ENCODE measurements around the gene MRPS22. TPM values are rescaled to one million over a fixed set of nuclear protein-coding genes. Genes with fewer than 3 reads are reported as not detected.

The MRPS22 gene
- total and polyA plus RNA-seq, 9 of the 15 experiments (the other 6 are each of a cell fraction or from before 2014, with no cell fraction given): 148 to 397 (median 229) TPM

DNA sequence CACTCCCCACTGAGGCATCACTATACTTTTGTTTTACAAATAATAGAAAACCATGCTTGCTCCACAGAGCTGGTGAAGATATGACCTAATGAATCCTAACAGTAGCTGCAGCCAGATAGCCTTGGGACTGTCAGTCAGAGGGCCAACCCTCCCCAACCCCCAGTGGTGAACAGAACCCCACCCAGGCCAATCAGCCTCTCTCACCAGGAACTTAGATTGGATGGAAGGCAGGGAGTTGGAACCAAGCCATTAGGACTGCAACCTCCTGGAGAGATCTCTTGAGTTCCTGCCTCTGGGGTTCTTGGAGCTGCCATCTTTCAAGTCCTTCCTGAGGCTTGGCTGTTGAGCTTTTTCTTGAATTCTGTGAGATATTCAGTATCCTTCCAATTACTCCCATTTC lies 3.0 kb upstream of the MRPS22 start (continued):
- TF ChIP-seq, protein P1, sequence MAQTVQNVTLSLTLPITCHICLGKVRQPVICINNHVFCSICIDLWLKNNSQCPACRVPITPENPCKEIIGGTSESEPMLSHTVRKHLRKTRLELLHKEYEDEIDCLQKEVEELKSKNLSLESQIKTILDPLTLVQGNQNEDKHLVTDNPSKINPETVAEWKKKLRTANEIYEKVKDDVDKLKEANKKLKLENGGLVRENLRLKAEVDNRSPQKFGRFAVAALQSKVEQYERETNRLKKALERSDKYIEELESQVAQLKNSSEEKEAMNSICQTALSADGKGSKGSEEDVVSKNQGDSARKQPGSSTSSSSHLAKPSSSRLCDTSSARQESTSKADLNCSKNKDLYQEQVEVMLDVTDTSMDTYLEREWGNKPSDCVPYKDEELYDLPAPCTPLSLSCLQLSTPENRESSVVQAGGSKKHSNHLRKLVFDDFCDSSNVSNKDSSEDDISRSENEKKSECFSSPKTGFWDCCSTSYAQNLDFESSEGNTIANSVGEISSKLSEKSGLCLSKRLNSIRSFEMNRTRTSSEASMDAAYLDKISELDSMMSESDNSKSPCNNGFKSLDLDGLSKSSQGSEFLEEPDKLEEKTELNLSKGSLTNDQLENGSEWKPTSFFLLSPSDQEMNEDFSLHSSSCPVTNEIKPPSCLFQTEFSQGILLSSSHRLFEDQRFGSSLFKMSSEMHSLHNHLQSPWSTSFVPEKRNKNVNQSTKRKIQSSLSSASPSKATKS (CRISPR knock-in tag; IDR thresholded peaks at IDR 0.05): no peak
- TF ChIP-seq ZNF76 (CRISPR knock-in tag; IDR thresholded peaks at IDR 0.05; ENCODE audit: borderline replicate concordance) (no peak), FIP1L1 (IDR thresholded peaks at IDR 0.05; ENCODE audit: low read depth, low read length, poor library complexity, severe bottlenecking) (no peak), ZNF668 (CRISPR knock-in tag; IDR thresholded peaks at IDR 0.05) (no peak), ZNF217 (CRISPR knock-in tag; IDR thresholded peaks at IDR 0.05) (no peak), HNRNPH1 (optimal IDR thresholded peaks at IDR 0.05; ENCODE audit: low read depth, low read length) (no peak), ETV1 (tag; conservative IDR thresholded peaks at IDR 0.05; ENCODE audit: low read depth) (no peak), TEAD2 (tag; IDR thresholded peaks at IDR 0.05) (no peak), NR2F6 (CRISPR knock-in tag; IDR thresholded peaks at IDR 0.05) (no peak)
- TF ChIP-seq, protein P2, sequence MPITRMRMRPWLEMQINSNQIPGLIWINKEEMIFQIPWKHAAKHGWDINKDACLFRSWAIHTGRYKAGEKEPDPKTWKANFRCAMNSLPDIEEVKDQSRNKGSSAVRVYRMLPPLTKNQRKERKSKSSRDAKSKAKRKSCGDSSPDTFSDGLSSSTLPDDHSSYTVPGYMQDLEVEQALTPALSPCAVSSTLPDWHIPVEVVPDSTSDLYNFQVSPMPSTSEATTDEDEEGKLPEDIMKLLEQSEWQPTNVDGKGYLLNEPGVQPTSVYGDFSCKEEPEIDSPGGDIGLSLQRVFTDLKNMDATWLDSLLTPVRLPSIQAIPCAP (CRISPR knock-in tag; IDR thresholded peaks at IDR 0.05; ENCODE audit: borderline replicate concordance): no peak
- TF ChIP-seq, protein P3, sequence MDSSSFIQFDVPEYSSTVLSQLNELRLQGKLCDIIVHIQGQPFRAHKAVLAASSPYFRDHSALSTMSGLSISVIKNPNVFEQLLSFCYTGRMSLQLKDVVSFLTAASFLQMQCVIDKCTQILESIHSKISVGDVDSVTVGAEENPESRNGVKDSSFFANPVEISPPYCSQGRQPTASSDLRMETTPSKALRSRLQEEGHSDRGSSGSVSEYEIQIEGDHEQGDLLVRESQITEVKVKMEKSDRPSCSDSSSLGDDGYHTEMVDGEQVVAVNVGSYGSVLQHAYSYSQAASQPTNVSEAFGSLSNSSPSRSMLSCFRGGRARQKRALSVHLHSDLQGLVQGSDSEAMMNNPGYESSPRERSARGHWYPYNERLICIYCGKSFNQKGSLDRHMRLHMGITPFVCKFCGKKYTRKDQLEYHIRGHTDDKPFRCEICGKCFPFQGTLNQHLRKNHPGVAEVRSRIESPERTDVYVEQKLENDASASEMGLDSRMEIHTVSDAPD (CRISPR knock-in tag; IDR thresholded peaks at IDR 0.05): no peak
- TF ChIP-seq, protein P4, sequence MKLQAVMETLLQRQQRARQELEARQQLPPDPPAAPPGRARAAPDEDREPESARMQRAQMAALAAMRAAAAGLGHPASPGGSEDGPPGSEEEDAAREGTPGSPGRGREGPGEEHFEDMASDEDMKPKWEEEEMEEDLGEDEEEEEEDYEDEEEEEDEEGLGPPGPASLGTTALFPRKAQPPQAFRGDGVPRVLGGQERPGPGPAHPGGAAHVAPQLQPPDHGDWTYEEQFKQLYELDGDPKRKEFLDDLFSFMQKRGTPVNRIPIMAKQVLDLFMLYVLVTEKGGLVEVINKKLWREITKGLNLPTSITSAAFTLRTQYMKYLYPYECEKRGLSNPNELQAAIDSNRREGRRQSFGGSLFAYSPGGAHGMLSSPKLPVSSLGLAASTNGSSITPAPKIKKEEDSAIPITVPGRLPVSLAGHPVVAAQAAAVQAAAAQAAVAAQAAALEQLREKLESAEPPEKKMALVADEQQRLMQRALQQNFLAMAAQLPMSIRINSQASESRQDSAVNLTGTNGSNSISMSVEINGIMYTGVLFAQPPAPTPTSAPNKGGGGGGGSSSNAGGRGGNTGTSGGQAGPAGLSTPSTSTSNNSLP (IDR thresholded peaks at IDR 0.05; ENCODE audit: borderline replicate concordance, low read depth, low read length): 0 out of 2 replicates have a peak, but pooled peaks have one; percentile 24
- TF ChIP-seq, protein P5, sequence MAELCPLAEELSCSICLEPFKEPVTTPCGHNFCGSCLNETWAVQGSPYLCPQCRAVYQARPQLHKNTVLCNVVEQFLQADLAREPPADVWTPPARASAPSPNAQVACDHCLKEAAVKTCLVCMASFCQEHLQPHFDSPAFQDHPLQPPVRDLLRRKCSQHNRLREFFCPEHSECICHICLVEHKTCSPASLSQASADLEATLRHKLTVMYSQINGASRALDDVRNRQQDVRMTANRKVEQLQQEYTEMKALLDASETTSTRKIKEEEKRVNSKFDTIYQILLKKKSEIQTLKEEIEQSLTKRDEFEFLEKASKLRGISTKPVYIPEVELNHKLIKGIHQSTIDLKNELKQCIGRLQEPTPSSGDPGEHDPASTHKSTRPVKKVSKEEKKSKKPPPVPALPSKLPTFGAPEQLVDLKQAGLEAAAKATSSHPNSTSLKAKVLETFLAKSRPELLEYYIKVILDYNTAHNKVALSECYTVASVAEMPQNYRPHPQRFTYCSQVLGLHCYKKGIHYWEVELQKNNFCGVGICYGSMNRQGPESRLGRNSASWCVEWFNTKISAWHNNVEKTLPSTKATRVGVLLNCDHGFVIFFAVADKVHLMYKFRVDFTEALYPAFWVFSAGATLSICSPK (IDR thresholded peaks at IDR 0.05; ENCODE audit: borderline replicate concordance): no peak
- TF ChIP-seq, protein P6, sequence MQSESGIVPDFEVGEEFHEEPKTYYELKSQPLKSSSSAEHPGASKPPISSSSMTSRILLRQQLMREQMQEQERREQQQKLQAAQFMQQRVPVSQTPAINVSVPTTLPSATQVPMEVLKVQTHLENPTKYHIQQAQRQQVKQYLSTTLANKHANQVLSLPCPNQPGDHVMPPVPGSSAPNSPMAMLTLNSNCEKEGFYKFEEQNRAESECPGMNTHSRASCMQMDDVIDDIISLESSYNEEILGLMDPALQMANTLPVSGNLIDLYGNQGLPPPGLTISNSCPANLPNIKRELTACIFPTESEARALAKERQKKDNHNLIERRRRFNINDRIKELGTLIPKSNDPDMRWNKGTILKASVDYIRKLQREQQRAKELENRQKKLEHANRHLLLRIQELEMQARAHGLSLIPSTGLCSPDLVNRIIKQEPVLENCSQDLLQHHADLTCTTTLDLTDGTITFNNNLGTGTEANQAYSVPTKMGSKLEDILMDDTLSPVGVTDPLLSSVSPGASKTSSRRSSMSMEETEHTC (IDR thresholded peaks at IDR 0.05): no peak
